Ascending aorta (tissue), 2 donors: Measurements from ENCODE around the gene DISP2. TPM values are rescaled to one million over a fixed set of nuclear protein-coding genes. Genes with fewer than 3 reads are reported as not detected.

Experiments
- DNase-seq, 2 donors: peaks; one replicate each; pipeline ENCODE4 v3.0.0-alpha.2; 2019; ENCODE audit warnings: low spot score in 2 of 2
- H3K27ac ChIP-seq, 2 donors: fragments of 200-600 bp; sonication (generic); one replicate each; pipeline ENCODE4 v1.5.1; 2016 to 2017; ENCODE audit warnings: mild to moderate bottlenecking in 1 of 2
- H3K27me3 ChIP-seq: fragments of 200-600 bp; sonication (generic); one replicate; pipeline ENCODE4 v1.5.1; 2017
- H3K36me3 ChIP-seq, 2 donors: fragments of 200-600 bp; sonication (generic); one replicate each; pipeline ENCODE4 v1.5.1; 2016
- H3K4me1 ChIP-seq, 2 donors: fragments of 200-600 bp; sonication (generic); one replicate each; pipeline ENCODE4 v1.5.1; 2016 to 2017; ENCODE audit warnings: mild to moderate bottlenecking in 1 of 2
- H3K4me3 ChIP-seq, 2 donors: fragments of 200-600 bp; sonication (generic); one replicate each; pipeline ENCODE4 v1.5.1; 2016 to 2017; ENCODE audit warnings: mild to moderate bottlenecking in 1 of 2
- H3K9me3 ChIP-seq, 2 donors: fragments of 200-600 bp; sonication (generic); one replicate each; pipeline ENCODE4 v1.5.1; 2016
- CTCF ChIP-seq, 3 experiments: fragments of 200-600 bp in 2 of 3; fragments of 450-650 bp in 1 of 3; sonication (generic) in 2 of 3; IDR thresholded peaks; one replicate each; pipeline ENCODE4 v1.5.1; 2016 to 2019; ENCODE audit warnings: antibody characterized with exemption in 3 of 3, mild to moderate bottlenecking in 1 of 3, moderate library complexity in 1 of 3
- intact Hi-C: fragments of 100-400 bp; cut with DNase I; formaldehyde crosslinking; loops from one replicate; pipeline ENCODE4 v1.15.1; 2023
- total RNA-seq: library from RNA; depleted of rRNA; stranded (reverse); fragments of >200 nt; gene quantifications from one replicate; pipeline ENCODE4 v1.1.0, GENCODE V29; 2016

Gene DISP2
- total RNA-seq, 1 donor from 2014 or later = 0.32 TPM

- no peaks in the 10 kb centered on the region for H3K36me3 ChIP-seq
- no peak overlapping the region for H3K27ac ChIP-seq
- H3K4me1 ChIP-seq = no peaks in the 10 kb centered on the region
- no peaks in the 10 kb centered on the region for H3K9me3 ChIP-seq
- no peaks in the 10 kb centered on the region for H3K27me3 ChIP-seq
- DNase-seq = no peak
- intact Hi-C loops = no loop called here
- no peak overlapping the region for H3K4me3 ChIP-seq
- no peak for TF ChIP-seq CTCF (IDR thresholded peaks at IDR 0.05)
Observed at GRCh38 chr15:40313531-40314398, 44.3 kb upstream of the DISP2 start.

DNA sequence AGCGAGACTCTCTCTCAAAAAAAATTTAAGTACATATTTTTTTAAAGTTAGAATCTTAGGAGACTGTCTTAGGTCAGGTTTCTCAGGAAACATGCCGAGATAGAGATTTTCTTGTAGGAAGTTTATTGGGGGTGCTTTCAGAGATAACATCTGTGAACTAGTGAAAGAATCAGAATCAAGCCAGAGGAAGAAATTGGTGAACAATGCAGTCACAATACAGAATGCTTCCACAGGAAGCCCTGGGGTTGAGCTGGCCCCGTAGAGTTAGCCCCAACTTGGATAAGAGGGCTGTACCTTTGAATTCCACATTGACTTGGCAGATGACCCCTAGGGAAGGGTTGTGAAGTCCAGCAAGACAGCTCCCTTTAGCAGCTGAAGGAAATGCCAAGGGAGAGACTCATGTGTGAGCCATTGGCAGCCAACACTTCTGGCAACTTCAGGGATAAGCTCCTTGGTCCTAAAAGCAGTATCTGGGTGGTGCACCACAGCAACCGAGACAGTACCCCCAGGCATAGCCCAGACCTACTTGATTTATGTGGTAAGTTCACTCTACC, 43.2 kb upstream of the DISP2 start:
- Histone ChIP-seq H3K27me3 (no peaks in the 10 kb centered on the region), H3K4me3 (no peak overlapping the region), H3K36me3 (no peaks in the 10 kb centered on the region), H3K4me1 (no peaks in the 10 kb centered on the region), H3K9me3 (no peaks in the 10 kb centered on the region), H3K27ac (no peak overlapping the region)
- DNase-seq = no peak
- intact Hi-C loops = no loop called here
- TF ChIP-seq CTCF (IDR thresholded peaks at IDR 0.05) = no peak

GRCh38 chr15:40316931-40317330, 41.1 kb upstream of the DISP2 start:
- intact Hi-C loops = no loop called here
- Histone ChIP-seq H3K27ac (no peak overlapping the region), H3K27me3 (no peaks in the 10 kb centered on the region), H3K36me3 (no peaks in the 10 kb centered on the region), H3K4me3 (no peak overlapping the region), H3K4me1 (peaks cover 0 to 2% of the 10 kb centered on the region in 2 donors), H3K9me3 (no peaks in the 10 kb centered on the region)
- no peak for TF ChIP-seq CTCF (IDR thresholded peaks at IDR 0.05)
- DNase-seq = no peak

GRCh38 chr15:40317580-40317979, 40.4 kb upstream of the DISP2 start:
- TF ChIP-seq CTCF (IDR thresholded peaks at IDR 0.05) = no peak
- H3K27me3 ChIP-seq = no peaks in the 10 kb centered on the region
- peaks cover 0 to 6% of the 10 kb centered on the region in 2 donors for H3K4me1 ChIP-seq
- no peak overlapping the region for H3K4me3 ChIP-seq
- intact Hi-C loops = no loop called here
- H3K36me3 ChIP-seq = no peaks in the 10 kb centered on the region
- no peak for DNase-seq
- no peaks in the 10 kb centered on the region for H3K9me3 ChIP-seq
- no peak overlapping the region for H3K27ac ChIP-seq

- Histone ChIP-seq H3K4me1 (peaks cover 3 to 8% of the 10 kb centered on the region in 2 donors), H3K36me3 (no peaks in the 10 kb centered on the region), H3K9me3 (no peaks in the 10 kb centered on the region), H3K4me3 (no peak overlapping the region), H3K27ac (no peak overlapping the region), H3K27me3 (no peaks in the 10 kb centered on the region)
- DNase-seq = no peak
- intact Hi-C loops = loop anchor here (5.0 kb wide), 1 partner anchor 218 kb away; no protein-coding TSS in a partner anchor
- no peak for TF ChIP-seq CTCF (IDR thresholded peaks at IDR 0.05)
Observed at GRCh38 chr15:40320409-40320808, 37.6 kb upstream of the DISP2 start.
